GM19023 (cell line): ENCODE measurements around the gene RPL7L1.
A peak's percentile ranks its signal among the peaks of the same experiment; 100 is the strongest.
"Not testable (repeated sequence)": the region's sequence is repeated elsewhere in the genome, so short reads cannot be mapped to it uniquely, and the experiment has no call there.

Experiments used
- ATAC-seq: cut with Tn5 transposase; IDR thresholded peaks from one replicate; pipeline ENCODE4 v1.9.1; 2021; ENCODE audit warnings: mild to moderate bottlenecking, moderate library complexity; ENCODE audit not compliant: unreplicated experiment

RPL7L1 gene

DNA sequence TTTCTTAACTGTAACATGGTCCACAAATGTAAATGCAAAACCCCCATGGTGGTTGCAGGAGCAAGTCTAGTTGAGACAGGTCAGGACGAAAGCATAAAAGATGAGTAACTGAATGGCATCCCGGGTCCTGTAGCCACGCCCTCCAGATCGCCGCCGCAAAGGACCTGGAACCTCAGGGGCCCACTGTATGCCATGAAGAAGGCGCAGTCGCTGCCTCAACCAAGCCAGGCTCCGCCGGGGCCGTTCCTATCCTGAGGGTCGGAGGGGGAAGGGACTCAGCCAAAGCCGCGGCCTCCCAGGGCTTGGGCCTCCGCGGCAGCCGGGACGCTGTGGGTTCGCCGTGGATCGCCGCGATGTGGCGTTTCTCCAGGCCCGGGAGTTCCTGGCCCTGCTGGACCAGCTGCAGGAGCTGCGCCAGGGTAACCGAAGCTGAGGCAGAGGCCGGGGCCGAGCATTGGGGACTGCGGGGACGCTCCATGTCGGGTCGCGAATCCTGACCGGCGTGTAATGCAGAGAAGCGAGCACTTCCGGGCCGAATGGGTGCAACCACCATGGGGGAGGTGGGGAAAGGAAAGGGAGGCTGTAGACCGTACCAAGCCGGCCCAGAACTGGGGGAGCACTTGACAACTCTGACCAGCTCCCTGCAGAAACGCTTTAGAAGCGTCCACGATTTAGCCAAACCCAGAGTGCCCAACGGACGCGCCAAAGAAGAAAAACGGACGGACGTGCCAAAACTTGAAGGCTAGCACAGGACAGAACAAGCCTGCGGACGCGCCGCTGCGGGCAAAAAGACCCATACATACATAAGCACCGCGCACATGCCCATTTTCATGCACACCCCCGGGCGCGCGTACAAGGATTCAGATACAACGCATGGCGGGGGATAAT, 11.1 kb downstream of the RPL7L1 start:
- ATAC-seq: peak; percentile 91

DNA sequence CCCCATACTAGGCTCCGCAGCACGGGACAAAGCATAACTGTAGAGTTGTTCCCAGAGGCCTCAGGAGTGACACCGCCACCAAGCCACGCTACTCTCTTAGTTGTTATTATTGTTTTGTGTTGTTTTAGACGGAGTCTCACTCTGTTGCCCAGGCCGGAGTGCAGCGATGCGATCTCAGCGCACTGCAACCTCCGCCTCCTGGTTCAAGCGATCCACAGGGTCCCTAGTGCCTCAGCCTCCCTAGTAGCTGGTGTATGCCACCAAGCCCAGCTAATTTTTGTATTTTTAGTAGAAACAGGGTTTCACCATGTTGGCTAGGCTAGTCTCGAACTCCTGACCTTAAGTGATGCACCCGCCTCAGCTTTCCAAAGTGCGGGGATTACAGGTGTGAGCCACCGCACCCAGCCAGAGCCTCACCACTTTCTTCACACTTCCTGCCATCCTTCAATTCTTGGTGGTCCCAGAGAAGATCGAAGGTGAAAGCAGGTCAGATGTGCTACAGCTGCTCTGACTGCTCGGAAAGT, 11.8 kb downstream of the RPL7L1 start:
- ATAC-seq: no peak

- ATAC-seq: not testable (repeated sequence)
Measured at GRCh38 chr6:42894041-42894828, 14.8 kb downstream of the RPL7L1 start.

GRCh38 chr6:42896178-42896719, 16.8 kb downstream of the RPL7L1 start:
- ATAC-seq: no peak

DNA sequence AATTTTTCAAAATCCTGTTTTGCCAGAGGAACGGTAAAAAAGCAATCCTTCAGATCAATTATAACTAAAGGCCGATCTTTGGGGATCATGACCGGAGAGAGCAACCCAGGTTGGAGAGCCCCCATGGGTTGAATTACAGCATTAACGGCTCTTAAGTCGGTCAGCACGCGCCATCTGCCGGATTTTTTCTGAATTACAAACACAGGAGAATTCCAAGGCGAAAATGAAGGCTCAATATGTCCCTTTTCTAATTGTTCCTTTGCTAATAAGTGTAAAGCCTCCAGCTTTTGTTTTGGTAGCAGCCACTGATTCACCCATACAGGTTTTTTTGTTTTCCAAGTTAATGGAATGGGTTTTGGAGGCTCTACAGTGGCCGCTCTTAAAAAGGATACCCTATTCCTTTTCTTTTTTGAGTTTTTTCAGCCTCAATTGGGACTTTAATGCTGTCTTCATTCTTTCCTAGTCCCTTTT, 19.5 kb downstream of the RPL7L1 start:
- no peak for ATAC-seq

- ATAC-seq: no peak
Measured at GRCh38 chr6:42899871-42900270, 20.5 kb downstream of the RPL7L1 start.

- no peak for ATAC-seq
Measured at GRCh38 chr6:42901538-42901957, 22.1 kb downstream of the RPL7L1 start.

DNA sequence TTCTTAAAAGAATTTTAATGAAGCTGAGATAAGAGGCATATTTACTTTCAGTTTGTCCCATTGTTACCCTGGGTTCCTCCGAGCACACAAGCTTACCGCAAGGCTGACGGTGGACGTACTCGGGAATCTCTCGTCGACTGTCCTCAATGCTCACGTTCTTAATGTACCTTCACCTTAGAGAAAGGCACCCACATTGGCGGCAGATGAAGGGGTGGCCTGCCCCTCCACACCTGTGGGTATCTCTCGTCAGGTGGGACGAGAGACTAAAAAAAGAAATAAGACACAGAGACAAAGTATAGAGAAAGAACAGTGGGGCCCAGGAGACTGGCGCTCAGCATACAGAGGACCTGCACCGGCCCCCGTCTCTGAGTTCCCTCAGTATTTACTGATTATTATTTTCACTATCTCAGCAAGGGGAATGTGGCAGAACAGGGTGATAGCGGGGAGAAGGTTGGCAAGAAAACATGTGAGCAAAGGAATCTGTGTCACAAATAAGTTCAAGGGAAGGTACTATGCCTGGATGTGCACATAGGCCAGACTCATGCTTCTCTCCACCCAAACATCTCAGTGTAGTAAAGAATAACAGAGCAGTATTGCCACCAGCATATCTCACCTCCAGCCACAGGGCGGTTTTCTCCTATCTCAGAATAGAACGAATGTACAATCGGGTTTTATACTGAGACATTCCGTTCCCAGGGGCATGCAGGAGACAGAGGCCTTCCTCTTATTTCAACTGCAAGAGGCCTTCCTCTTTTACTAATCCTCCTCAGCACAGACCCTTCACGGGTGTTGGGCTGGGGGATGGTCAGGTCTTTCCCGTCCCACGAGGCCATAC, 23.2 kb downstream of the RPL7L1 start:
- ATAC-seq: not testable (repeated sequence)

GRCh38 chr6:42904467-42904866, 25.1 kb downstream of the RPL7L1 start:
- no peak for ATAC-seq

- no peak for ATAC-seq
Measured at GRCh38 chr6:42907336-42907735, 27.9 kb downstream of the RPL7L1 start.

DNA sequence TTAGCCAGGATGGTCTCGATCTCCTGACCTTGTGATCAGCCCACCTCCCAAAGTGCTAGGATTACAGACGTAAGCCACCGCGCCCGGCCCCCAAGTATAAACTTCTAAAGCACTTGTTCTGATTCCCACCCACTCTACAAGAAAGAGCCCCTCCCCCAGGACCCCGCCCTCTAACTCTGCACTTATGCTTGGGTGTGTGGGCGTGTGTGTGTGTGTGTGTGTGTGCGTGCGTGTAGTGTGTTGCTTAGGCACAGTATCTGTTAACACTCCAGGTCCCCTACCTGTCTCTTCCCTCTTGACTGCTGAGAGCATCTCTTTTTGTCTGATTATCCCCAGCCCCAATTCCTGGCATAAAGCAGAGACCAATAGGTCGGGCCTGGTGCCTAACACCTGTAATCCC, 30.4 kb downstream of the RPL7L1 start:
- no peak for ATAC-seq

GRCh38 chr6:42911171-42912021, 32.0 kb downstream of the RPL7L1 start:
- ATAC-seq: no peak

GRCh38 chr6:42914546-42914945, 35.1 kb downstream of the RPL7L1 start:
- no peak for ATAC-seq

DNA sequence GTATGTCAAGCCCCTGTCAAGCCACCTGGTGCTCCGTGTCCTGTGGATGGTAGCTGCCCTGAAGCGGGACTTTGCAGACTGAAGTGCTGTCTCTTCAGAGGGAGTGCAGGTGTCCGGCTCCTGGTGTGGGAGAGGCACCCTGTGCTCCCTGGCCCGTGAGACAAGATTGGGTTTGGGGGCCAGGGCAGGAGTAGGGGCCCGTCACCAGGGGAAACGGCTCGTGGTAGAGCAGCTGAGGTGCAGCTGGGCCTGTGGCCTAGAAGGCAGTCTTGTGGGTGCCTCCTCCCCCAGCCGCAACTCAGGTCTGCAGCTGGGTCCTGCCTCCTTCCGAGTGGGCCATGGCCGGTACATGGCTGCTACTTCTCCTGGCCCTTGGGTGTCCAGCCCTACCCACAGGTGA, 36.3 kb downstream of the RPL7L1 start, which contains the start of gene PTCRA:
Gene PTCRA, plus strand, starts transcription at position 322 of the 400 bp plus-strand sequence. Its CDS starts 17 bp downstream, at position 339.
- peak; percentile 48 for ATAC-seq

- ATAC-seq: no peak
Measured at GRCh38 chr6:42916288-42916687, 36.9 kb downstream of the RPL7L1 start.

DNA sequence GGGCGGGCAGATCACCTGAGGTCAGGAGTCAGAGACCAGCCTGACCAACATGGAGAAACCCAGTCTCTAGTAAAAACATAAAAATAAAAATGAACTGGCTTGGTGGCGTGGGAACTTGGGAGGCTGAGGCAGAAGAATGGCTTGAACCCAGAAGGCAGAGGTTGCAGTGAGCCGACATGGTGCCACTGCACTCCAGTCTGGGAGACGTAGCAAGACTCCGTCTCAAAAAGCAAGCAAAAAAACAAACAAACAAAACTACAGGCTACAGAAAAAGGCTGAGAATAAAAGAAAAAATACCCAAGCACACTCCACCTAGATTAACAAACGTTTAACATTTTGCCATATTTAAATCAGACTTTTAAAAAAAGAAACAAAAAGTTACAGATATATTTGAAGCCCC, 42.4 kb downstream of the RPL7L1 start:
- no peak for ATAC-seq

DNA sequence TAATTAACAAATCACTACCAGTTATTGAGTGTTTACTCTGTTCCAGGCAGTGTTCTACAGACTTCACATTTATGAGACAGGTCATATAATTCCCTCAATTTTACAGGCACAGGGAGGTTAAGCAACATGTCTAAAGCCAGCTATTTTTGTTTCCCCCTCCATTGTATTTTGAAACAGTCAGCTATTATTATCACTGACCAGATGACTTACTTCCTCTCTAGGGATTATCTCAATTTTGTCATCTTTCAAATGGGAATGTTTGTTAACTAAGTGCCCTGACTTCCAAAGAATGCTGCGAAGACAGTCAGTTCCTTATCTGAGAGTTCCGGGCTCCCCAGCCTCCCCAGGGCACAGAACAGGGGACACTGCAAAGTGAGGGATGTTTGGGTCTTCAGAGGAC, 44.2 kb downstream of the RPL7L1 start:
- no peak for ATAC-seq

DNA sequence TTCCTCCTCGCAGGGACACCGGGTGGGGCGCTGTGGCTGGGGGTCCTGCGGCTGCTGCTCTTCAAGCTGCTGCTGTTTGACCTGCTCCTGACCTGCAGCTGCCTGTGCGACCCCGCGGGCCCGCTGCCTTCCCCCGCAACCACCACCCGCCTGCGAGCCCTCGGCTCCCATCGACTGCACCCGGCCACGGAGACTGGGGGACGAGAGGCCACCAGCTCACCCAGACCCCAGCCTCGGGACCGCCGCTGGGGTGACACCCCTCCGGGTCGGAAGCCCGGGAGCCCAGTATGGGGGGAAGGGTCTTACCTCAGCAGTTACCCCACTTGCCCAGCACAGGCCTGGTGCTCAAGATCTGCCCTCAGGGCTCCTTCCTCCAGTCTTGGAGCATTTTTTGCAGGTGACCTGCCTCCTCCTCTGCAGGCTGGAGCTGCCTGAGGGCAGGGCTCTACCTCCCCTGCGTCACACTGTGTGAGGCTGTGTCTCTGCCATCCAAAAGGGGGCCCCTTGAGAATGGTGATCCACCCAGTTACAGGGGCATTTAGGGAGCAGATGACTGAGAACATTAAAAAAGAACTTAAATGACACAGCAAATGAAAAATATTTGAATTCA, 45.9 kb downstream of the RPL7L1 start:
- ATAC-seq: no peak
